SK-N-SH (cell line): ENCODE measurements around the gene UPK1B.

ENCODE experiments used
- CHD2 ChIP-seq: fragments of 150-350 bp; IDR thresholded peaks from 2 replicates; pipeline ENCODE4 v1.6.1; 2018; ENCODE audit warnings: low read length; ENCODE audit not compliant: partially characterized antibody
- RXRA ChIP-seq: IDR thresholded peaks from 2 replicates; pipeline ENCODE4 v1.4.0; 2012; ENCODE audit warnings: low read depth, mild to moderate bottlenecking, borderline replicate concordance
- SIN3A ChIP-seq: IDR thresholded peaks from 2 replicates; pipeline ENCODE4 v1.6.1; 2012; ENCODE audit warnings: low read depth, mild to moderate bottlenecking, low read length, moderate library complexity, borderline replicate concordance
- TEAD4 ChIP-seq: IDR thresholded peaks from 2 replicates; pipeline ENCODE4 v1.4.0; 2012; ENCODE audit warnings: mild to moderate bottlenecking, borderline replicate concordance; ENCODE audit not compliant: insufficient read depth
- TF ChIP-seq, protein P1 (sequence below): fragments of 200-600 bp; sonication (generic); IDR thresholded peaks from 2 replicates; pipeline ENCODE4 v1.6.1; 2017; ENCODE audit warnings: antibody characterized with exemption, mild to moderate bottlenecking, moderate library complexity
- TF ChIP-seq, protein P2 (sequence below): fragments of 150-350 bp; IDR thresholded peaks from 2 replicates; pipeline ENCODE4 v1.6.1; 2017; ENCODE audit warnings: antibody characterized with exemption, low read length, low read depth, borderline replicate concordance

DNA sequence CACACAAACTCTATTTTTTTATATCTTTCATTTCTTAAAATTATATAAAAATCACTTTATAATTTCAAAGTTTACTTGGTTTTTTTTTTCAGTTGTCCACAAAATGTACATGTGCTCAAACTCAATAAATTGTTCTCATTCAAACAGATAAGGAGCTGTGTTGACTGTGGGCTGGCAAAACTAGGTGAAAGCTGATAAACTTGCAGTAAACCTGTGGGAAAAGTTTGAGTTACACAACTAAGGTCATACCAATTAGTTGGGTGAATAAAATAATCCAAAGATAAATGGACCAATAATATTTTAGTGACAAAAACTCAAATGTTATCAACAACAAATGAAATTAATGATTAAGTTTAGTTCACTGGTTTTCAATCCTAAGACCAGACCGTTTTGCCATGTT lies 12.6 kb upstream of the UPK1B start:
- TF ChIP-seq, protein P1, sequence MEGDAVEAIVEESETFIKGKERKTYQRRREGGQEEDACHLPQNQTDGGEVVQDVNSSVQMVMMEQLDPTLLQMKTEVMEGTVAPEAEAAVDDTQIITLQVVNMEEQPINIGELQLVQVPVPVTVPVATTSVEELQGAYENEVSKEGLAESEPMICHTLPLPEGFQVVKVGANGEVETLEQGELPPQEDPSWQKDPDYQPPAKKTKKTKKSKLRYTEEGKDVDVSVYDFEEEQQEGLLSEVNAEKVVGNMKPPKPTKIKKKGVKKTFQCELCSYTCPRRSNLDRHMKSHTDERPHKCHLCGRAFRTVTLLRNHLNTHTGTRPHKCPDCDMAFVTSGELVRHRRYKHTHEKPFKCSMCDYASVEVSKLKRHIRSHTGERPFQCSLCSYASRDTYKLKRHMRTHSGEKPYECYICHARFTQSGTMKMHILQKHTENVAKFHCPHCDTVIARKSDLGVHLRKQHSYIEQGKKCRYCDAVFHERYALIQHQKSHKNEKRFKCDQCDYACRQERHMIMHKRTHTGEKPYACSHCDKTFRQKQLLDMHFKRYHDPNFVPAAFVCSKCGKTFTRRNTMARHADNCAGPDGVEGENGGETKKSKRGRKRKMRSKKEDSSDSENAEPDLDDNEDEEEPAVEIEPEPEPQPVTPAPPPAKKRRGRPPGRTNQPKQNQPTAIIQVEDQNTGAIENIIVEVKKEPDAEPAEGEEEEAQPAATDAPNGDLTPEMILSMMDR, result no peak
- TF ChIP-seq CHD2 (no peak), SIN3A (no peak), RXRA (no peak), TEAD4 (no peak)
- TF ChIP-seq, protein P2, sequence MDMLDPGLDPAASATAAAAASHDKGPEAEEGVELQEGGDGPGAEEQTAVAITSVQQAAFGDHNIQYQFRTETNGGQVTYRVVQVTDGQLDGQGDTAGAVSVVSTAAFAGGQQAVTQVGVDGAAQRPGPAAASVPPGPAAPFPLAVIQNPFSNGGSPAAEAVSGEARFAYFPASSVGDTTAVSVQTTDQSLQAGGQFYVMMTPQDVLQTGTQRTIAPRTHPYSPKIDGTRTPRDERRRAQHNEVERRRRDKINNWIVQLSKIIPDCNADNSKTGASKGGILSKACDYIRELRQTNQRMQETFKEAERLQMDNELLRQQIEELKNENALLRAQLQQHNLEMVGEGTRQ, result no peak
